HG03565 (cell line): Measurements from ENCODE around the gene ENPP6.

Source experiments
- ATAC-seq: cut with Tn5 transposase; IDR thresholded peaks from one replicate; pipeline ENCODE4 v1.9.1; 2021; ENCODE audit warnings: mild to moderate bottlenecking, moderate library complexity; ENCODE audit not compliant: unreplicated experiment

Gene ENPP6

GRCh38 chr4:184192933-184193332 is 24.7 kb downstream of the ENPP6 start:
- ATAC-seq = no peak

GRCh38 chr4:184191267-184191666 is 26.4 kb downstream of the ENPP6 start:
- no peak for ATAC-seq

- ATAC-seq = no peak
Observed at GRCh38 chr4:184190711-184191110, 27.0 kb downstream of the ENPP6 start.

DNA sequence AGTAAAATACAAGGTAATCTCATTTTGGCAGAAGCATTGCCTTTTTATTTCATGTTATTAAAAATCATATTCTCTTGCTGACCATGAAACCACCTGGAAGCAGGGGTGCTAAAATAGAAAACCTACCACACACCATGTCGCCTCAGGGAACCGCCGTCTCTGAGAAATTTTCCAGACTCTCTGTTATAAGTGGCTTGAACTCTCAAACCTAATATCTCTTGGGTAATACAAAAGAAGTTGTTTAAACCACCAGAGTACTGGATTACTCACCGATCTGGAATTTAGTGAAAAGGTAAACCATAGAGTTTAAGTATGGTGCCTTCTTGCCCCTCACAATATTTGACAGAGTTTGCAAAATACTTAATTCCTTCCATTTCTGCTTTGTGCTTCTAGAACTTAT is 27.7 kb downstream of the ENPP6 start:
- no peak for ATAC-seq

DNA sequence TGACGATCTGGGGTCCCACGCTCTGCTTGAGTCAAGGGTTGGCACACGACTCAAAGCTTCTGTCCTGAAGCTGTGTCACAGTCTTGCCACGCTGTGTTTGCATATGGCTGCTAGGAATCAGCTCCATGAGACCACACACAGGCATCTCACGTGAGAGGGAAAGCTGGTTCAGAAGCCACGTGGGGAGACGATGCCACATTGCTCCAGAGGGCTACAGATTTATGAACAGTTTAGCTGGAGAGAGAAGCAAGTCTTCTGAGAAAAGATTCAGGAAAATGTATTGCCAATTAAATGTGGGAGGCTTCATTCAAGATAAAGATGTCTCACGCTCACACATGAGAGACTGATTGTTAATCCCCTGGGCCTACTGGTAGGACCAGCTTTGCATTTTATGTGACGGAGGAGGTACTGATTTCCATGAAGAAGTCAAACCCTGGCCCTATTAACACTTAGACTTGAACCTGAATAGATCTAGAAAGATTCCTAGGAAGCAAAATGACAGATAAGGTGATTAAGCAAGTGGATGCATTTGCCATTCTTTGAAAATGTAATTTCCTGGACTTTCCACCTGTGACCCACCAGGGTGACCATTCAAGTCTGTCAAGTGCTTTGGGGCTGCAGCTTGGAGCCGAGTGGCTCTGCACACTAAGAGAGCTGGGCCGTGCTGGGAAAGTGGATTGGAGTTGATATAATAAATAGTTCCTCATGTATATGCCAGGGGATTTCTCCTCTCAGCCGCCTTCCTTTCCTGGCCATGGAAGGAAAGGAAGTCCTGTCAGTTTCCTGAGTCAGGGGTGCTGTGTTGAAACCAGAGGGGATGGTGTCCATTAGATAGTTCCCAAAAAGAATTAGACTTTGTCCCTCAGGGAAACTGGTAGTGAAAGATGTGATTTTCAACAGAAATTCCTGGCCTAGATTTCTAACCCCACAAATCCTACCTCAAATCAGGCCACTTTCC is 29.0 kb downstream of the ENPP6 start:
- no peak for ATAC-seq

DNA sequence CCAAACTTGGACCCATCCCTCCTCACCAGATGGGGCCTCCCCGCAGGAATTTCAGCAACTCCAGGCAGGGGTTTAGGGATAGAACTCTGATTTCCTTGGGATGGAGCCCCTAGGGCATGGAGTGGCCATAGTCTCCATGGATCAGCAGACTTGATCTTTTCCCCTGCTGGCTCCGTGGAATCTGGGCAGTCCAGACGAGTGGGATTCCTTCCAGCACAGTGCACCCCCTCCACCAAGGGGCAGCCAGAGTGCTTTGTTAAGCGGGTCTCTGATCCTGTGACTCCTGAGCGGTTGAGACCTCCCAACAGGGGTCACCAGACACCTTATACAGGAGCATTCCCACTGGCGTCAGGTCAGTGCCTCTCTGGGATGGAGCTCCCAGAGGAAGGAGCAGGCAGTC is 40.4 kb downstream of the ENPP6 start:
- no peak for ATAC-seq

GRCh38 chr4:184174571-184175488 is 42.8 kb downstream of the ENPP6 start:
- ATAC-seq = no peak

GRCh38 chr4:184171011-184171410 is 46.7 kb downstream of the ENPP6 start:
- ATAC-seq = no peak

GRCh38 chr4:184169225-184169867 is 48.3 kb downstream of the ENPP6 start:
- no peak for ATAC-seq

GRCh38 chr4:184168406-184169019 is 49.2 kb downstream of the ENPP6 start:
- peak; percentile 73 for ATAC-seq

GRCh38 chr4:184167576-184167975 is 50.1 kb downstream of the ENPP6 start:
- ATAC-seq = peak; percentile 74

DNA sequence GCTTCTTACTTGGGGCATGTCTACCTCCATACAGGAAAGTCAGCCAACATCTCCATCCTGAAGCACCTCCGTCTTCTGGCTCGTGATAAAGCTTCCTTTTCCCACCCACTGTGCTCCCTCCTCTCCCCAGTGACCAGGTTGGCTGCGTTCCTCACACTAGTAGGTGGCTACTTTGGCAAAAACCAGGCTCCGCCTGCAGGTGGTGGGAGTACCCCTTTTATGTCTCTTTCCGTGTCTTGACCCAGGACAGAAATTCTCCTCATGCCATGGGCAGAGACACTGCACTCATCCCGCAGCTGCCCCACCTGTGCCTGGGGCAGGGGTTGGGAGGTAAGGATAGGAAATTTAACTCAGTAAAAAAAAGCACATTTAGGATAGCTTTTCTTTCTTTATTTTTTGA is 50.9 kb downstream of the ENPP6 start:
- ATAC-seq = no peak

DNA sequence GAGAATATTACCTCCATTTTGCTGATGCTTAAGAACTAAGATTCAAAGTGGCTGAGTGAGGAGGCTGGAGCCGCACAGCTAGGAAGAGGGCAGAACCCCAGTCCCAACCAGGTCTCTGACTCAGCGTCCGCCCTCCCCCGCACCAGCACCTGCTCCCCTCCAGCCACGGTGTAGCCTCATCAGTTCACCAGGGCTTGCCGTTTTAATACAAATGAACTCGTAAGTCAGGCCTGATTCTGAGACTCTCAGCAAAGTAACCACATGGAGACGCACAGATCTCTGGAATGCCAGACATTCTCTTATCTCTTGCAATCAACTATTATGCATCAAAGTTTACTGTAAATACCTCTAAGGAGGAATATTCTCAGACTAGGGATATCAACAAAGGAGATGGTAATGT is 52.4 kb downstream of the ENPP6 start:
- no peak for ATAC-seq

- no peak for ATAC-seq
Observed at GRCh38 chr4:184163813-184164212, 53.9 kb downstream of the ENPP6 start.

GRCh38 chr4:184162596-184162995 is 55.1 kb downstream of the ENPP6 start:
- no peak for ATAC-seq

GRCh38 chr4:184157322-184157721 is 60.4 kb downstream of the ENPP6 start:
- ATAC-seq = no peak

DNA sequence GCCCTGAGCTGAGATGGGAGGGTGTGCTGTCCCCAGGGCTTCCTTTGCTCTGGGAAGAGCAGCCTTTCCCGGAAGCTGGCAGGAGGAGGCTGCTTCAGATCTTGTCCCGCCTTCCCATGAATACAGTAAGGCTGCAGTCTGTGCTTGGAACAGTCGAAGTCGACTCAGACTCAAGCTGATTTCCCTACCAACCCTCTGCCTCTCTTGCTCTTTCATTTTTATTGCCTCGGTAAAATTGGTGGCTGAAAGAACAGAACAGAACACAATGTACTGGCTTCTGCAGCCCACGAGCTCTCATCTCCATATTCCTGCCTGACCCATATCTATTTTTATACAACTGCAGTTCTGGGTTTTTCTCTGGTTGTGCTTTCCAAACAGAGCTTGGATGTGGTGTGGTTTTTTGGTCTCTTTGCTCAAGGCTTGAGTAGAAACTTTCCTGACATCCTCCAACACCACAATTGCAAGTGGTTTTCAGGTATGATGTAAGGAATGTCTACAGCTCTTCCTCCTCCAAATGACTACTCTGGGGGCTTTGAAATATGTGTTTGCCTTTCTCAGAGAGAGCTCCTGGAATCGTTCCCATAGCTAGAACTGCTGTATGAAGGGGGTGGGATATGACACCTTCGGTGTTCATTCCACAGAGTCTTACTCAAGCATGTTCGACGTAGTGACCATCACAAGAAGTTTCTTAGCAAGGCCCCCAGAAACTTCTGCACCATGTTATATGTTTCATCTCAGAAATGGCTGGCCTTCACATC is 61.3 kb downstream of the ENPP6 start:
- ATAC-seq = no peak

GRCh38 chr4:184154199-184154598 is 63.5 kb downstream of the ENPP6 start:
- ATAC-seq = no peak

- ATAC-seq = no peak
Observed at GRCh38 chr4:184153781-184154180, 63.9 kb downstream of the ENPP6 start.

- no peak for ATAC-seq
Observed at GRCh38 chr4:184151988-184152485, 65.6 kb downstream of the ENPP6 start.
